Suprapubic skin (tissue), 4 donors: ENCODE measurements around the gene WWOX. TPM values are rescaled to one million over a fixed set of nuclear protein-coding genes. Genes with fewer than 3 reads are reported as not detected.
"Not testable (repeated sequence)": the region's sequence is repeated elsewhere in the genome, so short reads cannot be mapped to it uniquely, and the experiment has no call there.

Experiments used
- DNase-seq, 2 donors: peaks; one replicate each; pipeline ENCODE4 v3.0.0-alpha.2; 2019; ENCODE audit warnings: low spot score in 2 of 2
- H3K27ac ChIP-seq: fragments of 200-600 bp; sonication (generic); one replicate; pipeline ENCODE4 v1.5.1; 2019
- H3K27me3 ChIP-seq: fragments of 200-600 bp; sonication (generic); one replicate; pipeline ENCODE4 v1.5.1; 2019
- H3K36me3 ChIP-seq: fragments of 200-600 bp; sonication (generic); one replicate; pipeline ENCODE4 v1.5.1; 2019
- H3K4me1 ChIP-seq: fragments of 200-600 bp; sonication (generic); one replicate; pipeline ENCODE4 v1.5.1; 2019
- H3K4me3 ChIP-seq: fragments of 200-600 bp; sonication (generic); one replicate; pipeline ENCODE4 v1.5.1; 2019; ENCODE audit warnings: mild to moderate bottlenecking
- H3K9me3 ChIP-seq: fragments of 200-600 bp; sonication (generic); one replicate; pipeline ENCODE4 v1.5.1; 2019
- EP300 ChIP-seq: sonication (generic); formaldehyde crosslinking; IDR thresholded peaks from one replicate; pipeline ENCODE4 v1.6.1; 2017; ENCODE audit warnings: antibody characterized with exemption
- POLR2A ChIP-seq, 2 donors: fragments of 450-650 bp; IDR thresholded peaks; one replicate each; pipeline ENCODE4 v1.6.1; 2017; ENCODE audit warnings: antibody characterized with exemption in 2 of 2, mild to moderate bottlenecking in 2 of 2, moderate library complexity in 2 of 2
- POLR2AphosphoS5 ChIP-seq, 3 donors: sonication (generic); formaldehyde crosslinking; IDR thresholded peaks; one replicate each; pipeline ENCODE4 v1.6.1; 2017; ENCODE audit warnings: antibody characterized with exemption in 3 of 3
- WGBS: methylation state at CpG from one replicate; pipeline ENCODE4 v1.1.5; 2018; 5-methylcytosine and 5-hydroxymethylcytosine counted together
- total RNA-seq, 4 donors: library from RNA; depleted of rRNA; stranded (reverse); fragments of >200 nt; gene quantifications; one replicate each; pipeline ENCODE4 v1.1.0, GENCODE V29; 2016
- TF ChIP-seq, protein P1 (sequence below), 2 donors: fragments of 200-600 bp in 1 of 2; fragments of 450-650 bp in 1 of 2; sonication (generic) in 1 of 2; IDR thresholded peaks; one replicate each; pipeline ENCODE4 v1.5.1; 2016 to 2019; ENCODE audit warnings: antibody characterized with exemption in 2 of 2, mild to moderate bottlenecking in 1 of 2, moderate library complexity in 1 of 2

WWOX gene
- total RNA-seq, 4 donors from 2014 or later, result 29.6 to 104 (median 47.3) TPM

DNA sequence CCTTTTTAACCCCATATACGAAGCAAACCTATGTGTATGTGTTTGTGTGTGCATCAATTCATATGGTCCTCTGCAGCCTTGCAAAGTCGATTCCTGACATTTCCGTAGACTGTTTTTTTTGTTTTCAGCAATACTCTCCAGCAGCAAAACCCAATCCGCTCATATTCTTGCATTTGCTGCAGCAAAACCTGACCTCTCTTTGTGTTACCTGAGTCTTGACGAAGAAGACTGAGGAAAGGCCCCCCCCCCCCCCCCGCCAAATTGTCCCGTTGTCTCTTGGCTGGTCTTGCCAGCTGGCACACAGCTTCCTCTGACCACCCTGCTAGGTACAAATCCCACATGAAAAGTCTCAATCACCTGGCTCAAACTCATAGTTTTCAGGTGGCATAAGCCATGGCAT is 494.7 kb downstream of the WWOX start:
- no peaks in the 10 kb centered on the region for H3K27me3 ChIP-seq
- TF ChIP-seq, protein P1, sequence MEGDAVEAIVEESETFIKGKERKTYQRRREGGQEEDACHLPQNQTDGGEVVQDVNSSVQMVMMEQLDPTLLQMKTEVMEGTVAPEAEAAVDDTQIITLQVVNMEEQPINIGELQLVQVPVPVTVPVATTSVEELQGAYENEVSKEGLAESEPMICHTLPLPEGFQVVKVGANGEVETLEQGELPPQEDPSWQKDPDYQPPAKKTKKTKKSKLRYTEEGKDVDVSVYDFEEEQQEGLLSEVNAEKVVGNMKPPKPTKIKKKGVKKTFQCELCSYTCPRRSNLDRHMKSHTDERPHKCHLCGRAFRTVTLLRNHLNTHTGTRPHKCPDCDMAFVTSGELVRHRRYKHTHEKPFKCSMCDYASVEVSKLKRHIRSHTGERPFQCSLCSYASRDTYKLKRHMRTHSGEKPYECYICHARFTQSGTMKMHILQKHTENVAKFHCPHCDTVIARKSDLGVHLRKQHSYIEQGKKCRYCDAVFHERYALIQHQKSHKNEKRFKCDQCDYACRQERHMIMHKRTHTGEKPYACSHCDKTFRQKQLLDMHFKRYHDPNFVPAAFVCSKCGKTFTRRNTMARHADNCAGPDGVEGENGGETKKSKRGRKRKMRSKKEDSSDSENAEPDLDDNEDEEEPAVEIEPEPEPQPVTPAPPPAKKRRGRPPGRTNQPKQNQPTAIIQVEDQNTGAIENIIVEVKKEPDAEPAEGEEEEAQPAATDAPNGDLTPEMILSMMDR (IDR thresholded peaks at IDR 0.05), result no peak
- no peak for TF ChIP-seq EP300
- TF ChIP-seq POLR2A (IDR thresholded peaks at IDR 0.05), result no peak
- TF ChIP-seq POLR2AphosphoS5 (IDR thresholded peaks at IDR 0.05), result no peak
- WGBS, result 74% methylated on average over 7 of the region's 7 CpGs
- H3K27ac ChIP-seq, result no peak overlapping the region
- H3K4me1 ChIP-seq, result no peaks in the 10 kb centered on the region
- H3K36me3 ChIP-seq, result no peaks in the 10 kb centered on the region
- H3K4me3 ChIP-seq, result no peak overlapping the region
- H3K9me3 ChIP-seq, result no peaks in the 10 kb centered on the region
- DNase-seq, result no peak

DNA sequence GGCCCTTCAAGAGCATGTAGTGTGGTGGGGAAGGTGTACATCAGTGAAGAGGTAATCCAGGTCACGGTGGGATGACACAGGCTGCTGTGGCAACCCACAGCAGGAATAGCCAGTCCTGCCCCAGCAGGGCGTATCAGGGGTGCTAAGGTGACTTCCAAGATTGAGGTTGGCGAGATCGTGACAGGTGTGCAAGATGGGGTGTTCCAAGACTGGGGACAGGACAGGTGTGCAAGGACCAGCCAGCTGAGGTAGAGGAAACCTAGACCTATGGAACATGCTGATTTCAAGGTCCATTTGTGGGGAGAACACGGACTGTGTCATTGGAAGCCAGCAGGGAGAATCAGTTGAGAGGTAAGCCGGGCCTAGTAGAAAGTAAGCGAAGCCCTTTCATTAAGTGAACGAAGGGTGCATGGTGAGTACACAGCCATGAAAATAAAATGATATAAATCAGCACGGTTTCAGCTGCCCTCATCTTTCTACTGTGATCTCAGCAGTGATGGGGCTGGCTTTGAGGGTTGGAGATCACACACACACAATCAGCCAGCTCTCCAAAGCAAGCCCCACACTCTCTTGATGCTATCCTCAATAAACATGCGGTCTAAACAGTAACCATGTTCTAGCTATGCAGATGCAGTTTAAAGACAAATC is 497.0 kb downstream of the WWOX start:
- H3K27me3 ChIP-seq, result no peaks in the 10 kb centered on the region
- 93% methylated on average over 10 of the region's 10 CpGs for WGBS
- TF ChIP-seq, protein P1 (IDR thresholded peaks at IDR 0.05), result no peak
- no peak for TF ChIP-seq POLR2A (IDR thresholded peaks at IDR 0.05)
- no peak for DNase-seq
- H3K36me3 ChIP-seq, result no peaks in the 10 kb centered on the region
- H3K9me3 ChIP-seq, result no peaks in the 10 kb centered on the region
- H3K4me1 ChIP-seq, result no peaks in the 10 kb centered on the region
- no peak overlapping the region for H3K4me3 ChIP-seq
- no peak overlapping the region for H3K27ac ChIP-seq

DNA sequence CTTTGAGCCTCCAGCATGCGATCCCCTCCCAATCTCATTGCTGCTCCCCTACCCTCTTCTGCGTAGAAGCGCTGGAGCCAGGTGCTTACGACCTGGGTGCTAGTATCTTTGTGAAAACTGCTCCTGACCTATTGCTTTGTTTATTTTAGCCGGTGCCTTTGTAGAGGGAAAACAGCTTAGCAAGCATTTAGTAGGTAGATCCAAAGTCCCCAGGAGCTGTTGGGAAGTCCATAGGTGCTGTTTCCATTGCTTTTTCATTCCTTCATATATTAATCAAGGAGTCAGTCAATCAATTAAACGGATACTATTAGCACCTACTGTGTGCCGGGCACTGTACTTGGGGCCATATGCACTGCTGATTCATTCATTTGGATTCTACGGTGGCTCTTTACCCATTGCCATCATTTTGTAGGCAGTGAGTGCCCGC is 497.6 kb downstream of the WWOX start:
- H3K36me3 ChIP-seq, result no peaks in the 10 kb centered on the region
- H3K9me3 ChIP-seq, result no peaks in the 10 kb centered on the region
- 97% methylated on average over 9 of the region's 9 CpGs for WGBS
- no peak overlapping the region for H3K27ac ChIP-seq
- H3K4me1 ChIP-seq, result no peaks in the 10 kb centered on the region
- DNase-seq, result no peak
- TF ChIP-seq POLR2A (IDR thresholded peaks at IDR 0.05), result no peak
- TF ChIP-seq POLR2AphosphoS5 (IDR thresholded peaks at IDR 0.05), result no peak
- TF ChIP-seq, protein P1 (IDR thresholded peaks at IDR 0.05), result no peak
- no peak for TF ChIP-seq EP300
- no peaks in the 10 kb centered on the region for H3K27me3 ChIP-seq
- H3K4me3 ChIP-seq, result no peak overlapping the region

DNA sequence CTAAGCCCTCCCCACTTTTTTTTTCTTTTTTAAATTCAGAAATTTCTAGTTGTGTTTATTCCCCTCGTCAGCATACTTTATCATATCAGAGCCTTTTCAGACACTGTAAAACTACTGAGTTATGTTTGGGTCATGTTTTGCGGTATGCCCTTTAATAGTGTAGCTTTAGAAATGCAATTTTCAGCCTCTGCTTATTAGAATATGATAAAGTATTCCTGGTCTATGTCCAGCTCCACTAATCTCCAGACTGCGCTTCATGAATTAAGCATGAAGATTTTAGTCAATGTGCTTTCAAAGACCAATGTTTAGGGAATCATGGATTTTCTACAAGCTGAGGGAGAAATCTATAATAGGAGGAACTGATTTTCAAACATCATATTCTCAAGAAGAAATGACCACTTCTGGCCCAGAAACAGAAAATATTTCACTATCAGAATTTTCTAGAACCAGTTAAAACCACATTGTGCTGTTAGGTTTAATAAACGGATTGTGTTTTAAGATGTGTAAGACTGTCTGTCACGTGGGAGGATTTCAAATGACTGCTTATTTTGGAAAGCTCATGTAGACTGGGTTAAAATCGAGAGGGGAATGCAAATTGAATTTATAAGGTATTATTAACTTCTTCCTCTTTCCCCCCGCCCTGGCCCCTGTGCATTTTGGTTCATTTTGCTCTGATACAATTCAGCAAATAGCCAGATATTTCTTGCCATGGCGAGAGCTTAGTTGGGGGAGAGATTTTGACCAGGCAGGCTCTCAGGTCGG is 498.5 kb downstream of the WWOX start:
- DNase-seq, result no peak
- H3K4me3 ChIP-seq, result no peak overlapping the region

DNA sequence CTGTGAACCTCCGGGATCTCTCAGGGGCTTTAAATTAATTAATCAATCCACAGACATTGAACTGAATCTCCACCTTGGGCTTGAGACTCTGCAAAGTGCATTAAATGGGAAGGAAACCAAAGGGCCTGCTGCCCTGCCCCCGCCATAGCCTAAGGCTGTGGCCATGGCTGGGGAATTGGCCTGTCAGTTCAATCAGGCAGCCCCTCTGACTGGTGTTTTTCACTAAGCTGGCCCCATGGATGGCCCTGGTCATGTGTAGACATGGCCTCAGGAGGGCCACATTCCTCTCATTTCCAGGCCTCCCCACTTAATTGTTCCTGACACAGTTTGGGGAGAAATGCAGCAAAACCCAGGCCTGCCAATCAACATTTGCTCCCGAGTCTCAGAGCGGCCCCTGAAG is 499.8 kb downstream of the WWOX start:
- H3K27me3 ChIP-seq, result no peaks in the 10 kb centered on the region
- H3K4me3 ChIP-seq, result no peak overlapping the region
- no peaks in the 10 kb centered on the region for H3K4me1 ChIP-seq
- no peaks in the 10 kb centered on the region for H3K9me3 ChIP-seq
- TF ChIP-seq POLR2AphosphoS5 (IDR thresholded peaks at IDR 0.05), result no peak
- no peak for TF ChIP-seq POLR2A (IDR thresholded peaks at IDR 0.05)
- TF ChIP-seq EP300, result no peak
- TF ChIP-seq, protein P1 (IDR thresholded peaks at IDR 0.05), result no peak
- 100% methylated on average over 3 of the region's 4 CpGs for WGBS
- DNase-seq, result no peak
- no peaks in the 10 kb centered on the region for H3K36me3 ChIP-seq
- H3K27ac ChIP-seq, result no peak overlapping the region

More for the DNA sequence above, 498.5 kb downstream of the WWOX start:
- no peaks in the 10 kb centered on the region for H3K4me1 ChIP-seq
- no peaks in the 10 kb centered on the region for H3K27me3 ChIP-seq
- 90% methylated on average over 9 of the region's 9 CpGs for WGBS
- H3K36me3 ChIP-seq, result no peaks in the 10 kb centered on the region
- no peaks in the 10 kb centered on the region for H3K9me3 ChIP-seq
- H3K27ac ChIP-seq, result no peak overlapping the region
- TF ChIP-seq POLR2AphosphoS5 (IDR thresholded peaks at IDR 0.05), result no peak
- no peak for TF ChIP-seq POLR2A (IDR thresholded peaks at IDR 0.05)
- TF ChIP-seq, protein P1 (IDR thresholded peaks at IDR 0.05), result no peak
- TF ChIP-seq EP300, result no peak

DNA sequence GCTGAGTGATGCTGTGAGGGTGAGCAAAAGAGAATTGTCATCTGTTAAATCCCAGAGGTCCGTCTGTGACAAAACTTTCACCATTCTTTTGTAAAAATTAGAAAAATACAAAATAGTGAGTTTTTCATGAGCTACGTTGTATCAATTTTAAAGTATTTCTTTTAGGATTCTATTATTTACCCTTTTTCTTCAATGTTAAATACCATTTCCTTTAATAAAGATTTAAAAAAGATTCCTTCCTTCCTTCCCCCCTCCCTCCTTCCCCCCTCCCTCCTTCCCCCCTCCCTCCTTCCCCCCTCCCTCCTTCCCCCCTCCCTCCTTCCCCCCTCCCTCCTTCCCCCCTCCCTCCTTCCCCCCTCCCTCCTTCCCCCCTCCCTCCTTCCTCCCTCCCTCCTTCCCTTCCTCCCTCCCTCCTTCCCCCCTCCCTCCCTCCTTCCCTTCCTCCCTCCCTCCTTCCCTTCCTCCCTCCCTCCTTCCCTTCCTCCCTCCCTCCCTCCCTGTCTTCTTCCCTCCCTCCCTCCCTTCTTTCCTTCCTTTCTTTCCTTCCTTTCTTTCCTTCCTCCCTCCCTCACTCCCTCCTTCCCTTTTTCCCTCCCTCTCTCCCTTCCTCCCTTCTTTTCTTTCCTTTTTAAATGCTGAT is 505.1 kb downstream of the WWOX start:
- not testable (repeated sequence) for H3K9me3 ChIP-seq, H3K27ac ChIP-seq, DNase-seq, H3K27me3 ChIP-seq, H3K36me3 ChIP-seq, H3K4me3 ChIP-seq, H3K4me1 ChIP-seq
- WGBS, result 92% methylated on average over 2 of the region's 2 CpGs
